GM12878 (cell line): ENCODE data around the gene CAMKMT.

ENCODE experiments used
- BCL11A ChIP-seq: IDR thresholded peaks from 2 replicates; pipeline ENCODE4 v1.6.1; 2011; ENCODE audit warnings: low read depth, low read length
- CBX5 ChIP-seq: sonication (generic); IDR thresholded peaks from 2 replicates; pipeline ENCODE4 v1.6.1; 2016; ENCODE audit warnings: low read depth, moderate library complexity, mild to moderate bottlenecking, inconsistent platforms
- CTCF ChIP-seq, 3 experiments: IDR thresholded peaks in 2 of 3; conservative IDR thresholded peaks in 1 of 3; 2 replicates each; pipeline ENCODE4 v1.5.1; 2011; ENCODE audit warnings: low read depth in 3 of 3, low read length in 3 of 3, mild to moderate bottlenecking in 3 of 3, control low read depth in 2 of 3, moderate library complexity in 2 of 3, inconsistent platforms in 1 of 3, mixed read lengths in 1 of 3; ENCODE audit not compliant: control insufficient read depth in 2 of 3, insufficient read depth in 1 of 3; ENCODE audit errors: extremely low read depth in 1 of 3
- EZH2 ChIP-seq: IDR thresholded peaks from 2 replicates; pipeline ENCODE4 v1.6.1; 2012; ENCODE audit warnings: low read depth, mild to moderate bottlenecking, control low read depth, inconsistent platforms, low read length, borderline replicate concordance; ENCODE audit not compliant: control insufficient read depth
- IKZF1 ChIP-seq: fragments of 450-650 bp; conservative IDR thresholded peaks from 2 replicates; pipeline ENCODE4 v1.6.1; 2017; ENCODE audit warnings: antibody characterized with exemption, mild to moderate bottlenecking
- KDM1A ChIP-seq: fragments of 200-600 bp; sonication (generic); IDR thresholded peaks from 2 replicates; pipeline ENCODE4 v1.6.1; 2016; ENCODE audit warnings: borderline replicate concordance
- MYC ChIP-seq: IDR thresholded peaks from 2 replicates; pipeline ENCODE4 v1.6.1; 2011; ENCODE audit warnings: mild to moderate bottlenecking, low read length, moderate library complexity, inconsistent platforms; ENCODE audit not compliant: insufficient read depth, insufficient replicate concordance, insufficient read length, severe bottlenecking
- NR2F1 ChIP-seq: fragments of 450-650 bp; conservative IDR thresholded peaks from 2 replicates; pipeline ENCODE4 v1.6.1; 2017; ENCODE audit warnings: mild to moderate bottlenecking
- POLR2A ChIP-seq: IDR thresholded peaks from 2 replicates; pipeline ENCODE4 v1.6.1; 2011; ENCODE audit warnings: low read depth, mild to moderate bottlenecking, low read length

DNA sequence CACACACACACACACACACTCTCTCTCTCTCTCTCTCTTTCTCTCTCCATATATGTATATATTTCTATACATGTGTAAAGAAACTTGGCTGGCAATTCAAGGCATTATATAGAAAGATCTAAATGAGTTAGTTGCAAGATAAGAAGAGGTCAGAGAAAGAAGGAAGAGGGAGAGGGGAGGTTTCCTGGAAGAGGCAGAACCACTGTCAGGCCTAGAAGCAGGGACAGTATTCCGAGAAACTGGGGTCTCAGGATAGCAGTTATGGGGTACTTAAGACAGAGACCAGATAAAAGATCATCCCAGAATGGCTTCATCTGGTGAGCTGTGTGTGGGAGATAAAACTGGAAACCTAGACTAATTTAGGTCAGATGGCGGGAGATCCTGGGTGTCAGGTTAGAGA is 180.8 kb downstream of the CAMKMT start:
- no peak for TF ChIP-seq IKZF1
- TF ChIP-seq POLR2A = no peak
- no peak for TF ChIP-seq CBX5
- no peak for TF ChIP-seq KDM1A
- no peak for TF ChIP-seq CTCF (IDR thresholded peaks at IDR 0.05 in 2 of 3, conservative IDR thresholded peaks at IDR 0.05 in 1 of 3; ENCODE audit: control insufficient read depth in 2 of 3, extremely low read depth in 1 of 3, insufficient read depth in 1 of 3, low read depth in 3 of 3, low read length in 3 of 3)
- TF ChIP-seq MYC = no peak
- no peak for TF ChIP-seq EZH2
- no peak for TF ChIP-seq NR2F1
- no peak for TF ChIP-seq BCL11A
